H9 (cell line): Measurements from ENCODE around the gene NPAS2. TPM values are rescaled to one million over a fixed set of nuclear protein-coding genes. Genes with fewer than 3 reads are reported as not detected.
A peak's percentile ranks its signal among the peaks of the same experiment; 100 is the strongest.

Source experiments
- DNase-seq: peaks from one replicate; pipeline ENCODE4 v3.0.0-alpha.2; 2017
- H2AFZ ChIP-seq: one replicate; pipeline ENCODE4 v1.6.1; 2013; ENCODE audit warnings: mild to moderate bottlenecking, low read length, control low read depth, moderate library complexity
- H2AK5ac ChIP-seq: 2 replicates; pipeline ENCODE4 v1.6.1; 2013; ENCODE audit warnings: low read length, control low read depth, mixed read lengths; ENCODE audit not compliant: insufficient read length
- H2BK120ac ChIP-seq: one replicate; pipeline ENCODE4 v1.6.1; 2013; ENCODE audit warnings: low read depth, mild to moderate bottlenecking, low read length, control low read depth, inconsistent platforms; ENCODE audit not compliant: poor library complexity, severe bottlenecking
- H2BK12ac ChIP-seq: 2 replicates; pipeline ENCODE4 v1.6.1; 2013; ENCODE audit warnings: low read length, control low read depth, mixed read lengths, low read depth; ENCODE audit not compliant: insufficient read length
- H2BK15ac ChIP-seq: 2 replicates; pipeline ENCODE4 v1.6.1; 2013; ENCODE audit warnings: low read depth, low read length, control low read depth
- H2BK20ac ChIP-seq: one replicate; pipeline ENCODE4 v1.6.1; 2013; ENCODE audit warnings: low read depth, mild to moderate bottlenecking, low read length, control low read depth, inconsistent platforms; ENCODE audit not compliant: poor library complexity, severe bottlenecking
- H2BK5ac ChIP-seq: 2 replicates; pipeline ENCODE4 v1.6.1; 2013; ENCODE audit warnings: low read length, control low read depth, mixed read lengths; ENCODE audit not compliant: insufficient read length
- H3K14ac ChIP-seq: 2 replicates; pipeline ENCODE4 v1.6.1; 2013; ENCODE audit warnings: low read length, control low read depth; ENCODE audit not compliant: insufficient read depth
- H3K18ac ChIP-seq: 2 replicates; pipeline ENCODE4 v1.6.1; 2013; ENCODE audit warnings: low read depth, mild to moderate bottlenecking, mixed read lengths, low read length, control low read depth; ENCODE audit not compliant: insufficient read length
- H3K23ac ChIP-seq: 2 replicates; pipeline ENCODE4 v1.6.1; 2013; ENCODE audit warnings: low read length, control low read depth, mixed read lengths, low read depth; ENCODE audit not compliant: insufficient read length
- H3K23me2 ChIP-seq: 2 replicates; pipeline ENCODE4 v1.6.1; 2013; ENCODE audit warnings: low read depth, mild to moderate bottlenecking, mixed read lengths, low read length, control low read depth; ENCODE audit not compliant: insufficient read length, poor library complexity, severe bottlenecking
- H3K27ac ChIP-seq: 2 replicates; pipeline ENCODE4 v1.5.1; 2013; ENCODE audit warnings: low read length, control low read depth, mixed read lengths, low read depth; ENCODE audit not compliant: insufficient read length
- H3K27me3 ChIP-seq: 2 replicates; pipeline ENCODE4 v1.6.1; 2013; ENCODE audit warnings: low read length, control low read depth, inconsistent platforms; ENCODE audit not compliant: insufficient read depth
- H3K4ac ChIP-seq: 2 replicates; pipeline ENCODE4 v1.6.1; 2013; ENCODE audit warnings: low read depth, mild to moderate bottlenecking, control low read depth, inconsistent platforms, low read length, moderate library complexity
- H3K4me1 ChIP-seq: 2 replicates; pipeline ENCODE4 v1.6.1; 2013; ENCODE audit warnings: low read length, control low read depth, inconsistent platforms; ENCODE audit not compliant: insufficient read depth
- H3K4me2 ChIP-seq: 2 replicates; pipeline ENCODE4 v1.6.1; 2013; ENCODE audit warnings: low read length, control low read depth, mixed read lengths; ENCODE audit not compliant: insufficient read length, insufficient read depth
- H3K56ac ChIP-seq: 2 replicates; pipeline ENCODE4 v1.6.1; 2013; ENCODE audit warnings: low read depth, mild to moderate bottlenecking, mixed read lengths, low read length, control low read depth; ENCODE audit not compliant: insufficient read length
- H3K79me1 ChIP-seq: 2 replicates; pipeline ENCODE4 v1.6.1; 2013; ENCODE audit warnings: low read depth, mild to moderate bottlenecking, moderate library complexity, low read length, control low read depth, inconsistent platforms; ENCODE audit not compliant: insufficient read depth, poor library complexity, severe bottlenecking
- H3K79me2 ChIP-seq: 2 replicates; pipeline ENCODE4 v1.6.1; 2013; ENCODE audit warnings: low read length, control low read depth, inconsistent platforms; ENCODE audit not compliant: insufficient read depth
- H3K9ac ChIP-seq: 2 replicates; pipeline ENCODE4 v1.6.1; 2013; ENCODE audit warnings: low read length, control low read depth, mixed read lengths; ENCODE audit not compliant: insufficient read length; ENCODE audit errors: extremely low read depth
- H3K9me3 ChIP-seq: one replicate; pipeline ENCODE4 v1.6.1; 2013; ENCODE audit warnings: low read depth, low read length, inconsistent platforms; ENCODE audit not compliant: control insufficient read depth
- H3T11ph ChIP-seq: one replicate; pipeline ENCODE4 v1.6.1; 2013; ENCODE audit warnings: mild to moderate bottlenecking, low read length, control low read depth, inconsistent platforms
- H4K20me1 ChIP-seq: one replicate; pipeline ENCODE4 v1.6.1; 2013; ENCODE audit not compliant: control insufficient read depth, insufficient read length, insufficient read depth
- H4K5ac ChIP-seq: 2 replicates; pipeline ENCODE4 v1.6.1; 2013; ENCODE audit warnings: low read depth, mild to moderate bottlenecking, mixed read lengths, low read length, control low read depth; ENCODE audit not compliant: insufficient read length
- H4K8ac ChIP-seq: replicated peaks from 2 replicates; pipeline ENCODE4 v1.6.1; 2013; ENCODE audit warnings: low read length, control low read depth, mixed read lengths, low read depth; ENCODE audit not compliant: insufficient read length
- H4K91ac ChIP-seq: 2 replicates; pipeline ENCODE4 v1.6.1; 2013; ENCODE audit warnings: low read depth, mild to moderate bottlenecking, moderate library complexity, mixed read lengths, low read length, control low read depth; ENCODE audit not compliant: insufficient read length
- H3K27ac Mint-ChIP-seq, 3 experiments: 2 replicates in 2 of 3; 3 replicates in 1 of 3; pipeline ENCODE4 v1.8.0; 2020 to 2021; ENCODE audit warnings: mixed read lengths in 3 of 3, mild to moderate bottlenecking in 1 of 3, moderate library complexity in 1 of 3
- H3K27me3 Mint-ChIP-seq: 2 replicates; pipeline ENCODE4 v1.8.0; 2021; ENCODE audit warnings: low read depth, mild to moderate bottlenecking, moderate library complexity, mixed read lengths
- H3K36me3 Mint-ChIP-seq, 3 experiments: 2 replicates in 2 of 3; 3 replicates in 1 of 3; pipeline ENCODE4 v1.8.0; 2020 to 2021; ENCODE audit warnings: low read depth in 3 of 3, mixed read lengths in 3 of 3; ENCODE audit not compliant: insufficient read depth in 1 of 3
- H3K4me1 Mint-ChIP-seq, 2 experiments: 2 replicates each; pipeline ENCODE4 v1.8.0; 2020; ENCODE audit warnings: mixed read lengths in 2 of 2
- H3K4me3 Mint-ChIP-seq, 2 experiments: 2 replicates in 1 of 2; 3 replicates in 1 of 2; pipeline ENCODE4 v1.8.0; 2020 to 2021; ENCODE audit warnings: mild to moderate bottlenecking in 2 of 2, mixed read lengths in 2 of 2, moderate library complexity in 1 of 2
- H3K9me3 Mint-ChIP-seq, 2 experiments: 2 replicates in 1 of 2; 3 replicates in 1 of 2; pipeline ENCODE4 v1.8.0; 2020; ENCODE audit warnings: mild to moderate bottlenecking in 2 of 2, mixed read lengths in 2 of 2, moderate library complexity in 1 of 2
- WGBS: extraction: QIAGEN DNeasy Blood & Tissue Kit; methylation state at CpG from one replicate; pipeline ENCODE4 v1.1.7; 2013; ENCODE audit warnings: missing lambda C conversion rate, low lambda C conversion rate, mixed read lengths; ENCODE audit not compliant: insufficient read length; ENCODE audit errors: extremely low coverage; 5-methylcytosine and 5-hydroxymethylcytosine counted together
- total RNA-seq: library from RNA; stranded (reverse); gene quantifications from 2 replicates; pipeline ENCODE4 v1.2.1, GENCODE V29; 2021
- TF ChIP-seq, protein P1 (sequence below): fragments of 200-600 bp; sonication (generic); conservative IDR thresholded peaks from 3 replicates; pipeline ENCODE4 v1.8.0; 2021; ENCODE audit warnings: antibody characterized with exemption, mild to moderate bottlenecking

NPAS2 gene
- total RNA-seq, 1 experiment from 2014 or later, result 1.3 TPM

DNA sequence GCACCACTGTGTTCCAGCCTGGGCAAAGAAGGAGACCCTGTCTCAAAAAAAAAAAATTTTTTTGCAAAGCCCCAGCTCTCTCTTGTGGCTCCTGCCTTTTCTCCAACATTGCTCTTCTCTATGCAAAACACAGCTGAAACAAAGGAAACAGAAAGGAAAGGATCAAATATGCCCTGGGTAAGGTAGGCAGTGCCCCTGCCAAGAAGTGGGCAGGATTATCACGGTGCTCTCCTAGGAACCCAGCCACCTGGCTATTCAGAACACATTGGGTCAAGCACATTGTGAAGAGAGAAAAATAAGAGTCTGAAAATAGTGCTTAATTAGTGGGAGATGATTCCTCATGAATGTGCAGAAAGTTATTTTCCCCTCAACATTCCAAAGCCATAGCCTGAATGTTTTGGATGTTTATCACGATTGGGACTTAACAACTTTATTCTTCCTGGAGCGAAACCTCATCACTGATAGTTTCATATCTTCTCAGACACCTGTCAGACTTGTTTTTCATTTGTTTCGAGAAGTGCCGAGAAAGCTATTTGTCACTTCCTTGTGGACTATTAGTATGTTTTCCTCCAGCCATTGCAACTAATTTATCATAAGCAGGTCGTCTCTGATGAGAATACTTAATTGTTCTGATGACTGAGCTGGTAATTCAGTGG is 139.4 kb downstream of the NPAS2 start:
- Histone ChIP-seq H4K8ac (no peak overlapping the region), H3K9ac (no peak overlapping the region), H4K5ac (no peak overlapping the region), H3K79me1 (no peaks in the 10 kb centered on the region), H2BK12ac (no peak overlapping the region), H3K23me2 (no peaks in the 10 kb centered on the region), H3K23ac (no peak overlapping the region), H3K4me2 (no peak overlapping the region), H3K79me2 (no peaks in the 10 kb centered on the region), H2AFZ (no peak overlapping the region), H3K4ac (no peak overlapping the region), H3K4me1 (no peaks in the 10 kb centered on the region), H3T11ph (no peak overlapping the region), H2AK5ac (no peak overlapping the region), H3K27me3 (no peaks in the 10 kb centered on the region), H3K18ac (no peak overlapping the region), H3K9me3 (no peaks in the 10 kb centered on the region), H4K91ac (no peak overlapping the region), H2BK20ac (no peak overlapping the region), H2BK15ac (no peak overlapping the region), H3K56ac (no peak overlapping the region), H2BK5ac (no peak overlapping the region), H2BK120ac (no peak overlapping the region), H3K14ac (no peak overlapping the region), H4K20me1 (no peaks in the 10 kb centered on the region), H3K27ac (no peak overlapping the region)
- TF ChIP-seq, protein P1, sequence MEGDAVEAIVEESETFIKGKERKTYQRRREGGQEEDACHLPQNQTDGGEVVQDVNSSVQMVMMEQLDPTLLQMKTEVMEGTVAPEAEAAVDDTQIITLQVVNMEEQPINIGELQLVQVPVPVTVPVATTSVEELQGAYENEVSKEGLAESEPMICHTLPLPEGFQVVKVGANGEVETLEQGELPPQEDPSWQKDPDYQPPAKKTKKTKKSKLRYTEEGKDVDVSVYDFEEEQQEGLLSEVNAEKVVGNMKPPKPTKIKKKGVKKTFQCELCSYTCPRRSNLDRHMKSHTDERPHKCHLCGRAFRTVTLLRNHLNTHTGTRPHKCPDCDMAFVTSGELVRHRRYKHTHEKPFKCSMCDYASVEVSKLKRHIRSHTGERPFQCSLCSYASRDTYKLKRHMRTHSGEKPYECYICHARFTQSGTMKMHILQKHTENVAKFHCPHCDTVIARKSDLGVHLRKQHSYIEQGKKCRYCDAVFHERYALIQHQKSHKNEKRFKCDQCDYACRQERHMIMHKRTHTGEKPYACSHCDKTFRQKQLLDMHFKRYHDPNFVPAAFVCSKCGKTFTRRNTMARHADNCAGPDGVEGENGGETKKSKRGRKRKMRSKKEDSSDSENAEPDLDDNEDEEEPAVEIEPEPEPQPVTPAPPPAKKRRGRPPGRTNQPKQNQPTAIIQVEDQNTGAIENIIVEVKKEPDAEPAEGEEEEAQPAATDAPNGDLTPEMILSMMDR, result no peak
- Mint-ChIP-seq H3K4me1 (peaks cover 6 to 12% of the 10 kb centered on the region in 2 experiments; a peak in 1 of 4 replicates), H3K36me3 (no peaks in the 10 kb centered on the region), H3K27me3 (no peaks in the 10 kb centered on the region; the same call in none of the 2 replicates), H3K27ac (peak overlapping the region in 1 of 3 experiments; percentile 74; a peak in 1 of 7 replicates), H3K4me3 (no peak overlapping the region), H3K9me3 (no peaks in the 10 kb centered on the region)
- WGBS, result no CpG with 5 or more reads among the region's 6 CpGs
- DNase-seq, result no peak
